ENCODE data around the gene DNAJB1.
A peak's percentile ranks its signal among the peaks of the same experiment; 100 is the strongest.
"Not testable (repeated sequence)": the region's sequence is repeated elsewhere in the genome, so short reads cannot be mapped to it uniquely, and the experiment has no call there.

DNAJB1 gene

GRCh38 chr19:14517840-14518505, at the start of gene DNAJB1:
Gene DNAJB1, minus strand, starts transcription at chr19:14518397. Its CDS starts 48 bp downstream, at chr19:14518349.
- peak; percentile 59 for DNase-seq

GRCh38 chr19:14567079-14567478, 48.9 kb upstream of the DNAJB1 start:
- DNase-seq: no peak

- DNase-seq: no peak
Observed at GRCh38 chr19:14566712-14567077, 48.5 kb upstream of the DNAJB1 start.

GRCh38 chr19:14565765-14566711, 47.8 kb upstream of the DNAJB1 start:
- no peak for DNase-seq

- no peak for DNase-seq
Observed at GRCh38 chr19:14565298-14565679, 47.1 kb upstream of the DNAJB1 start.

- DNase-seq: not testable (repeated sequence)
Observed at GRCh38 chr19:14564652-14565297, 46.6 kb upstream of the DNAJB1 start.

- DNase-seq: peak; percentile 14
Observed at GRCh38 chr19:14563989-14564651, 45.9 kb upstream of the DNAJB1 start.

GRCh38 chr19:14563590-14563926, 45.4 kb upstream of the DNAJB1 start:
- no peak for DNase-seq

- no peak for DNase-seq
Observed at GRCh38 chr19:14562660-14563589, 44.7 kb upstream of the DNAJB1 start.

- no peak for DNase-seq
Observed at GRCh38 chr19:14561847-14562351, 43.7 kb upstream of the DNAJB1 start.

- DNase-seq: no peak
Observed at GRCh38 chr19:14561249-14561648, 43.1 kb upstream of the DNAJB1 start.

- DNase-seq: no peak
Observed at GRCh38 chr19:14560776-14561108, 42.5 kb upstream of the DNAJB1 start.

GRCh38 chr19:14559916-14560775, 41.9 kb upstream of the DNAJB1 start:
- DNase-seq: no peak

GRCh38 chr19:14558370-14559066, 40.3 kb upstream of the DNAJB1 start:
- DNase-seq: no peak

- peak; percentile 50 for DNase-seq
Observed at GRCh38 chr19:14556662-14557188, 38.5 kb upstream of the DNAJB1 start.

GRCh38 chr19:14555918-14556661, 37.9 kb upstream of the DNAJB1 start:
- DNase-seq: no peak

GRCh38 chr19:14554382-14554812, 36.2 kb upstream of the DNAJB1 start:
- DNase-seq: no peak

- DNase-seq: no peak
Observed at GRCh38 chr19:14553939-14554243, 35.7 kb upstream of the DNAJB1 start.

All from activated effector memory CD4-positive, alpha-beta T cell treated with Interleukin-2 at 50 U/mL for 16 hours (primary cell).